ENCODE data around the gene PPP1R2B.
"Not testable (repeated sequence)": the region's sequence is repeated elsewhere in the genome, so short reads cannot be mapped to it uniquely, and the experiment has no call there.

Gene PPP1R2B

DNA sequence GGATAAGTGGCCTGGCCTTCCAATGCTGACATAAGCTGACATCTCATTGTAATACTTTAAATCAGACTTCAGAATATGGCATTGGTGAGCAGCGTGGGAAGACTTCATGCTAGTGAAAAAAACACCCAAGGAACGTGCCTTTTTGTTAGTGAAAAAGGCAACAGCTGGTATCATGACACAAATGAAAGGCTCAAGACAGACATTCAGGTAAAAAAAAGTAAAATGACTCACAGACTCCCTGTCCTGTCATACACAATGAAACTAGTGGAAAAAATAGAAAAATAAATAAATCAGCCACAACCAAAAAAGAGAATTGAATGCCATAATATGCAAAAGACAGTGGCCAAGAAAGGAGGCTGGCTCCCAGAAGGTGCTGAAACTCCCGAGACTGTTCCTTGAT, 24.4 kb upstream of the PPP1R2B start:
- Histone ChIP-seq H3K27ac (ENCODE audit: insufficient read depth, low read length, poor library complexity, severe bottlenecking) (no peak overlapping the region), H3K4me1 (ENCODE audit: control insufficient read depth, insufficient read depth, low read length, poor library complexity, severe bottlenecking) (no peaks in the 10 kb centered on the region), H3K9me3 (ENCODE audit: control insufficient read depth, low read length) (no peaks in the 10 kb centered on the region), H3K36me3 (ENCODE audit: control insufficient read depth, insufficient read depth, low read length) (no peaks in the 10 kb centered on the region), H3K27me3 (replicated peaks; ENCODE audit: control insufficient read depth, insufficient read depth, low read length, poor library complexity, severe bottlenecking) (no peaks in the 10 kb centered on the region), H3K4me3 (ENCODE audit: insufficient read depth, low read depth, low read length, poor library complexity, severe bottlenecking) (no peak overlapping the region)
- DNase-seq: no peak

GRCh38 chr5:156826150-156826549, 23.9 kb upstream of the PPP1R2B start:
- Histone ChIP-seq H3K27ac (ENCODE audit: insufficient read depth, low read length, poor library complexity, severe bottlenecking) (no peak overlapping the region), H3K36me3 (ENCODE audit: control insufficient read depth, insufficient read depth, low read length) (no peaks in the 10 kb centered on the region), H3K27me3 (replicated peaks; ENCODE audit: control insufficient read depth, insufficient read depth, low read length, poor library complexity, severe bottlenecking) (no peaks in the 10 kb centered on the region), H3K9me3 (ENCODE audit: control insufficient read depth, low read length) (no peaks in the 10 kb centered on the region), H3K4me1 (ENCODE audit: control insufficient read depth, insufficient read depth, low read length, poor library complexity, severe bottlenecking) (no peaks in the 10 kb centered on the region), H3K4me3 (ENCODE audit: insufficient read depth, low read depth, low read length, poor library complexity, severe bottlenecking) (no peak overlapping the region)
- no peak for DNase-seq

DNA sequence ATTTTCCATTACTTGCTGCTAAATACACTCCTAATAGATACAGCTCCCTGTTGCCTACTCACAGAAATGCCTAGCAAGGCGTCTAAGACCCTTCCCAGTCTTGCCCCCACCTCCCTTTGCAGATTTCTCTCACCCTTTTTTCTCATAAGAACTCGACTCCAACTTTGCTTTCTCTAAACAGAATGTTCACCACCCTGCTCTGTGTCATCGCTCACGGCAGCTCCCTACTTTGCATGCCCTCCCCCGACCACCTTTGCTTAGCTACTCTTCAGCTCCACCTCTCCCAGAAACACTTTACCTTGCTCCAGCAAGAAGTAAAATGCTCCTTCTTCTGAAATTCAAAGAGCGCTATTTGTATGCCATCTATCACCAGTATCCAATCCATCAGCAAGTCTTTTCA, 15.2 kb upstream of the PPP1R2B start:
- Histone ChIP-seq H3K27me3 (replicated peaks; ENCODE audit: control insufficient read depth, insufficient read depth, low read length, poor library complexity, severe bottlenecking) (no peaks in the 10 kb centered on the region), H3K27ac (ENCODE audit: insufficient read depth, low read length, poor library complexity, severe bottlenecking) (no peak overlapping the region), H3K9me3 (ENCODE audit: control insufficient read depth, low read length) (no peaks in the 10 kb centered on the region), H3K36me3 (ENCODE audit: control insufficient read depth, insufficient read depth, low read length) (no peaks in the 10 kb centered on the region), H3K4me1 (ENCODE audit: control insufficient read depth, insufficient read depth, low read length, poor library complexity, severe bottlenecking) (no peaks in the 10 kb centered on the region), H3K4me3 (ENCODE audit: insufficient read depth, low read depth, low read length, poor library complexity, severe bottlenecking) (no peak overlapping the region)
- DNase-seq: no peak

- H3K27ac ChIP-seq (ENCODE audit: insufficient read depth, low read length, poor library complexity, severe bottlenecking): no peak overlapping the region
- no peak overlapping the region for H3K4me3 ChIP-seq (ENCODE audit: insufficient read depth, low read depth, low read length, poor library complexity, severe bottlenecking)
- no peaks in the 10 kb centered on the region for H3K9me3 ChIP-seq (ENCODE audit: control insufficient read depth, low read length)
- no peaks in the 10 kb centered on the region for H3K27me3 ChIP-seq (replicated peaks; ENCODE audit: control insufficient read depth, insufficient read depth, low read length, poor library complexity, severe bottlenecking)
- DNase-seq: no peak
- H3K36me3 ChIP-seq (ENCODE audit: control insufficient read depth, insufficient read depth, low read length): no peaks in the 10 kb centered on the region
- H3K4me1 ChIP-seq (ENCODE audit: control insufficient read depth, insufficient read depth, low read length, poor library complexity, severe bottlenecking): no peaks in the 10 kb centered on the region
Measured at GRCh38 chr5:156835905-156836304, 14.2 kb upstream of the PPP1R2B start.

DNA sequence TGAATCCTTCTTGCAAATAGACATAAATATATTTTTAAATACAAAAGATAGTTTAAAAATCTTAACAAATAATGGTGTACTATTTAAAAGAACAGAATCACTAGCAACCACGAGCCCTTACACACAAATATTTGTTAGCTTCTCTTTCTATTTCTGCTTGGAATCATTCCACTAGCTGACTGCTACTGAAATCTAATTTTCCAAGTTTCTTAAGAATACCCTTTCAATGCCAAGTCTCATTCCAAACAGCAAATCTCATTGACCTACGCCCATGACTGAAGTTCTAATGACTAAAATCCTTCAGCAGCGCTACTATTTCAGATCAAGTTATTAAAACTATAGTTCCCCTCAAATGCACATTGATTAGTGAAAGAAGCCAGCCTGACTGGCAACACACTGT, 13.2 kb upstream of the PPP1R2B start:
- Histone ChIP-seq H3K27ac (ENCODE audit: insufficient read depth, low read length, poor library complexity, severe bottlenecking) (no peak overlapping the region), H3K27me3 (replicated peaks; ENCODE audit: control insufficient read depth, insufficient read depth, low read length, poor library complexity, severe bottlenecking) (no peaks in the 10 kb centered on the region), H3K4me3 (ENCODE audit: insufficient read depth, low read depth, low read length, poor library complexity, severe bottlenecking) (no peak overlapping the region), H3K36me3 (ENCODE audit: control insufficient read depth, insufficient read depth, low read length) (no peaks in the 10 kb centered on the region), H3K9me3 (ENCODE audit: control insufficient read depth, low read length) (no peaks in the 10 kb centered on the region), H3K4me1 (ENCODE audit: control insufficient read depth, insufficient read depth, low read length, poor library complexity, severe bottlenecking) (no peaks in the 10 kb centered on the region)
- DNase-seq: no peak

DNA sequence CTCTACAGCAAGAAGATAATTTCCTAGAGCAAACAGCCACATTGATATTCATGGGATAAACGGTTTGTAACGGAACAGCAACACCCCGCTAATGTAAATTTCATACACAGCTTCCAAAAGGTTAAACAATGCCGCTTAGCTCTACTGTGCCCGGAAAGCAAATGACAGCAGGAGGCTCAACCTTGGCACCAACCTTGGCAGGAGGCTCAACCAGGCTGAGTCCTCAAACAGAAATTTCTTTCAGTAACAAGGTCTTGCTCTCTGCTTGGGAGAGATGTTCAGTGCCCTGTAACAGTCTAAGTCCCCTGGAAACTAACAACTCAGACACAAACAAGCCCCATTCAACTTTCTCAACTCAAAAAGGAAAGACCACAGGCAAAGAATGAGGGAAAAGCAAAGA, 11.1 kb upstream of the PPP1R2B start:
- no peaks in the 10 kb centered on the region for H3K4me1 ChIP-seq (ENCODE audit: control insufficient read depth, insufficient read depth, low read length, poor library complexity, severe bottlenecking)
- H3K36me3 ChIP-seq (ENCODE audit: control insufficient read depth, insufficient read depth, low read length): no peaks in the 10 kb centered on the region
- H3K27me3 ChIP-seq (replicated peaks; ENCODE audit: control insufficient read depth, insufficient read depth, low read length, poor library complexity, severe bottlenecking): no peaks in the 10 kb centered on the region
- H3K9me3 ChIP-seq (ENCODE audit: control insufficient read depth, low read length): no peaks in the 10 kb centered on the region
- H3K4me3 ChIP-seq (ENCODE audit: insufficient read depth, low read depth, low read length, poor library complexity, severe bottlenecking): no peak overlapping the region
- DNase-seq: no peak
- H3K27ac ChIP-seq (ENCODE audit: insufficient read depth, low read length, poor library complexity, severe bottlenecking): no peak overlapping the region

GRCh38 chr5:156841737-156842136, 8.4 kb upstream of the PPP1R2B start:
- H3K4me3 ChIP-seq (ENCODE audit: insufficient read depth, low read depth, low read length, poor library complexity, severe bottlenecking): no peak overlapping the region
- no peak overlapping the region for H3K27ac ChIP-seq (ENCODE audit: insufficient read depth, low read length, poor library complexity, severe bottlenecking)
- no peaks in the 10 kb centered on the region for H3K9me3 ChIP-seq (ENCODE audit: control insufficient read depth, low read length)
- no peaks in the 10 kb centered on the region for H3K27me3 ChIP-seq (replicated peaks; ENCODE audit: control insufficient read depth, insufficient read depth, low read length, poor library complexity, severe bottlenecking)
- DNase-seq: no peak
- no peaks in the 10 kb centered on the region for H3K36me3 ChIP-seq (ENCODE audit: control insufficient read depth, insufficient read depth, low read length)
- no peaks in the 10 kb centered on the region for H3K4me1 ChIP-seq (ENCODE audit: control insufficient read depth, insufficient read depth, low read length, poor library complexity, severe bottlenecking)

DNA sequence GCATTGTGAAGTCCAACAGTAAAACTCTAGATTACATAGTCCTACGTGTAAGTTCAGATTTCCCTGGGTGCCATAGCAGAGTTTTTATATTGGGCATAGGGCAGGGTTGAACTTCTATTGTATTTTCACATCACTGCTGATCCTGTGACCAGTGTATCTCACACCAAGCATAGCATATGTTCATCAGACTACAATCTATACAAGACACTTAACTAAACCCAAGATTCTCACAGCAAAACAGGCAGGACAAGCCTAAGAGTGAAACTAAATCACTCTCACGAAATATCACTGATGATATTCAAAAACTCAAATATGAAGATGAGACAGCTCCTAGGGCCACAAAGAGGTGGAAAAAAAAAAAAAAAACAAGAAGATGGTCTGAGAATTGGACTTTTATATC, 3.2 kb upstream of the PPP1R2B start:
- no peak for DNase-seq
- no peaks in the 10 kb centered on the region for H3K4me1 ChIP-seq (ENCODE audit: control insufficient read depth, insufficient read depth, low read length, poor library complexity, severe bottlenecking)
- no peak overlapping the region for H3K27ac ChIP-seq (ENCODE audit: insufficient read depth, low read length, poor library complexity, severe bottlenecking)
- no peak overlapping the region for H3K4me3 ChIP-seq (ENCODE audit: insufficient read depth, low read depth, low read length, poor library complexity, severe bottlenecking)
- H3K27me3 ChIP-seq (replicated peaks; ENCODE audit: control insufficient read depth, insufficient read depth, low read length, poor library complexity, severe bottlenecking): no peaks in the 10 kb centered on the region
- no peaks in the 10 kb centered on the region for H3K9me3 ChIP-seq (ENCODE audit: control insufficient read depth, low read length)
- no peaks in the 10 kb centered on the region for H3K36me3 ChIP-seq (ENCODE audit: control insufficient read depth, insufficient read depth, low read length)

- not testable (repeated sequence) for H3K27me3 ChIP-seq (replicated peaks; ENCODE audit: control insufficient read depth, insufficient read depth, low read length, poor library complexity, severe bottlenecking); H3K27ac ChIP-seq (ENCODE audit: insufficient read depth, low read length, poor library complexity, severe bottlenecking); DNase-seq; H3K9me3 ChIP-seq (ENCODE audit: control insufficient read depth, low read length); H3K36me3 ChIP-seq (ENCODE audit: control insufficient read depth, insufficient read depth, low read length); H3K4me3 ChIP-seq (ENCODE audit: insufficient read depth, low read depth, low read length, poor library complexity, severe bottlenecking); H3K4me1 ChIP-seq (ENCODE audit: control insufficient read depth, insufficient read depth, low read length, poor library complexity, severe bottlenecking)
Measured at GRCh38 chr5:156848447-156848846, 1.6 kb upstream of the PPP1R2B start.

GRCh38 chr5:156851880-156852279, 1.8 kb downstream of the PPP1R2B start:
- Histone ChIP-seq H3K4me3 (ENCODE audit: insufficient read depth, low read depth, low read length, poor library complexity, severe bottlenecking) (no peak overlapping the region), H3K9me3 (ENCODE audit: control insufficient read depth, low read length) (no peaks in the 10 kb centered on the region), H3K27ac (ENCODE audit: insufficient read depth, low read length, poor library complexity, severe bottlenecking) (no peak overlapping the region), H3K4me1 (ENCODE audit: control insufficient read depth, insufficient read depth, low read length, poor library complexity, severe bottlenecking) (no peaks in the 10 kb centered on the region), H3K36me3 (ENCODE audit: control insufficient read depth, insufficient read depth, low read length) (no peaks in the 10 kb centered on the region), H3K27me3 (replicated peaks; ENCODE audit: control insufficient read depth, insufficient read depth, low read length, poor library complexity, severe bottlenecking) (no peaks in the 10 kb centered on the region)
- DNase-seq: no peak

DNA sequence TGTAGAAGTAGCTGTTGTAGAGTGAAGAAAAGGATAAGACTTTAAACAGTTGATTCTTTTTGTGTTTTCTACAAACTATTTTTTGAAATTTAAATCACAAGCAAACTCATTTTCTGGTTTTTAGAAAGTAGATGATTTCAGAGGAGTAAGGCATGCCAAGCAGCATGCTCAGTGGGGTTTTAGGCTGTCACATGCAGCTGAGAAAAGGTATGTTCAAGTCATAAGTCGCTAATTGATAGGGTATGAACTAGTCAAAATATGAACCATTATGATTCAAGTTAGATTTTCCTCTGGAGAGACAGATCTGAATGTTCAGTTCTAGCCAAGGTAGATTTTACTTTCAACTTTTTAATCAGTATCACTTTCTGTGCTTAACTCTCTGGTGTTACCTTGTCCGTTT, 3.0 kb downstream of the PPP1R2B start:
- not testable (repeated sequence) for DNase-seq

More for the DNA sequence above, 3.0 kb downstream of the PPP1R2B start:
- H3K4me1 ChIP-seq (ENCODE audit: control insufficient read depth, insufficient read depth, low read length, poor library complexity, severe bottlenecking); H3K27me3 ChIP-seq (replicated peaks; ENCODE audit: control insufficient read depth, insufficient read depth, low read length, poor library complexity, severe bottlenecking); H3K4me3 ChIP-seq (ENCODE audit: insufficient read depth, low read depth, low read length, poor library complexity, severe bottlenecking); H3K9me3 ChIP-seq (ENCODE audit: control insufficient read depth, low read length); H3K36me3 ChIP-seq (ENCODE audit: control insufficient read depth, insufficient read depth, low read length); H3K27ac ChIP-seq (ENCODE audit: insufficient read depth, low read length, poor library complexity, severe bottlenecking): not testable (repeated sequence)

Data from effector memory CD4-positive, alpha-beta T cell (primary cell).